HG03521 (cell line): ENCODE results near the gene ATP6V1F.

Source experiments
- ATAC-seq: cut with Tn5 transposase; IDR thresholded peaks from one replicate; pipeline ENCODE4 v1.9.1; 2021; ENCODE audit warnings: mild to moderate bottlenecking, moderate library complexity; ENCODE audit not compliant: unreplicated experiment

The ATP6V1F gene

GRCh38 chr7:128835231-128835751 lies 27.4 kb upstream of the ATP6V1F start:
- ATAC-seq: no peak

- no peak for ATAC-seq
Observed at GRCh38 chr7:128835790-128836641, 26.6 kb upstream of the ATP6V1F start.

GRCh38 chr7:128836729-128837348 lies 25.8 kb upstream of the ATP6V1F start:
- ATAC-seq: no peak

GRCh38 chr7:128837521-128837921 lies 25.1 kb upstream of the ATP6V1F start:
- ATAC-seq: no peak

- ATAC-seq: no peak
Observed at GRCh38 chr7:128838109-128838779, 24.4 kb upstream of the ATP6V1F start.

- no peak for ATAC-seq
Observed at GRCh38 chr7:128838981-128839731, 23.5 kb upstream of the ATP6V1F start.

GRCh38 chr7:128839751-128840177 lies 22.9 kb upstream of the ATP6V1F start:
- ATAC-seq: no peak

- ATAC-seq: no peak
Observed at GRCh38 chr7:128840326-128841170, 22.1 kb upstream of the ATP6V1F start.

GRCh38 chr7:128841171-128841690 lies 21.4 kb upstream of the ATP6V1F start:
- ATAC-seq: no peak

GRCh38 chr7:128841921-128842673 lies 20.6 kb upstream of the ATP6V1F start:
- ATAC-seq: no peak

GRCh38 chr7:128842674-128843641 lies 19.7 kb upstream of the ATP6V1F start:
- ATAC-seq: no peak

- no peak for ATAC-seq
Observed at GRCh38 chr7:128843938-128844621, 18.6 kb upstream of the ATP6V1F start.

- ATAC-seq: no peak
Observed at GRCh38 chr7:128844777-128845311, 17.8 kb upstream of the ATP6V1F start.

GRCh38 chr7:128845475-128845874 lies 17.2 kb upstream of the ATP6V1F start:
- ATAC-seq: no peak

- ATAC-seq: no peak
Observed at GRCh38 chr7:128845987-128846386, 16.7 kb upstream of the ATP6V1F start.

GRCh38 chr7:128846781-128847444 lies 15.7 kb upstream of the ATP6V1F start:
- no peak for ATAC-seq
